ENCODE data around the gene ALKAL2.

DNA sequence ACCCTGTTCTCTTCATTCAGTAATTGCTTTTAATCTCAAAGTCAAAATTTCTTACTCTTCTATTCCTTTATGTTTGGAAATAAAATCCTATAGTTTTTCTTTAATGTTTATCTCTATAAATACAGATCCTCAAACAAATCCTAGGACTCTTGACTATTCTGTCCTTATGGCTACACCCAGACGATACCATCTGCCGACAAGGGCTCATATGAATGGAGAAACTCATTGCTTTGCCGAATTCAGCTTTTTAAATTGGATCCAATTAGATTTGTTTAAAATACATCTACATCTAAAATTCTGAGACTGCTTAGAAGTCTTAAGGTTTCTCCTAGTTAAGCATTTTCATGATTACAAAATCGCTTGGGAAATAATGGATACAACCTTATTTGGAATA lies 9.0 kb downstream of the ALKAL2 start:
- TF ChIP-seq, protein P1, sequence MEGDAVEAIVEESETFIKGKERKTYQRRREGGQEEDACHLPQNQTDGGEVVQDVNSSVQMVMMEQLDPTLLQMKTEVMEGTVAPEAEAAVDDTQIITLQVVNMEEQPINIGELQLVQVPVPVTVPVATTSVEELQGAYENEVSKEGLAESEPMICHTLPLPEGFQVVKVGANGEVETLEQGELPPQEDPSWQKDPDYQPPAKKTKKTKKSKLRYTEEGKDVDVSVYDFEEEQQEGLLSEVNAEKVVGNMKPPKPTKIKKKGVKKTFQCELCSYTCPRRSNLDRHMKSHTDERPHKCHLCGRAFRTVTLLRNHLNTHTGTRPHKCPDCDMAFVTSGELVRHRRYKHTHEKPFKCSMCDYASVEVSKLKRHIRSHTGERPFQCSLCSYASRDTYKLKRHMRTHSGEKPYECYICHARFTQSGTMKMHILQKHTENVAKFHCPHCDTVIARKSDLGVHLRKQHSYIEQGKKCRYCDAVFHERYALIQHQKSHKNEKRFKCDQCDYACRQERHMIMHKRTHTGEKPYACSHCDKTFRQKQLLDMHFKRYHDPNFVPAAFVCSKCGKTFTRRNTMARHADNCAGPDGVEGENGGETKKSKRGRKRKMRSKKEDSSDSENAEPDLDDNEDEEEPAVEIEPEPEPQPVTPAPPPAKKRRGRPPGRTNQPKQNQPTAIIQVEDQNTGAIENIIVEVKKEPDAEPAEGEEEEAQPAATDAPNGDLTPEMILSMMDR (IDR thresholded peaks at IDR 0.05): no peak
- TF ChIP-seq POLR2A (IDR thresholded peaks at IDR 0.05) (no peak), POLR2AphosphoS5 (IDR thresholded peaks at IDR 0.05) (no peak), EP300 (IDR thresholded peaks at IDR 0.05) (no peak)

Measured in sigmoid colon (tissue), 4 donors.